SH-SY5Y (cell line): ENCODE measurements around the gene MYO1D.

Experiments used
- GATA2 ChIP-seq: IDR thresholded peaks from 2 replicates; pipeline ENCODE4 v1.6.1; 2011; ENCODE audit warnings: mild to moderate bottlenecking, low read depth, low read length
- GATA3 ChIP-seq: IDR thresholded peaks from 2 replicates; pipeline ENCODE4 v1.6.1; 2011; ENCODE audit warnings: low read depth, mild to moderate bottlenecking, low read length, moderate library complexity

- no peak for TF ChIP-seq GATA2
- TF ChIP-seq GATA3: no peak
Measured at GRCh38 chr17:32803544-32803943, 73.4 kb downstream of the MYO1D start.
